ENCODE data around the gene RFLNA. TPM values are rescaled to one million over a fixed set of nuclear protein-coding genes. Genes with fewer than 3 reads are reported as not detected.

Gene RFLNA
- total RNA-seq, 1 experiment from 2014 or later, result 10.6 TPM

GRCh38 chr12:124327362-124328043, 32.6 kb downstream of the RFLNA start:
- H3K27ac Mint-ChIP-seq, result peak overlapping the region in 1 of 3 experiments; percentile 60; a peak in 2 of 7 replicates
- Histone ChIP-seq H2AK5ac (ENCODE audit: insufficient read length, low read length) (no peak overlapping the region), H3K18ac (ENCODE audit: insufficient read length, low read depth, low read length) (no peak overlapping the region), H2BK15ac (ENCODE audit: low read depth, low read length) (no peak overlapping the region), H3K79me1 (ENCODE audit: insufficient read depth, low read depth, low read length, poor library complexity, severe bottlenecking) (no peaks in the 10 kb centered on the region), H2BK5ac (ENCODE audit: insufficient read length, low read length) (no peak overlapping the region), H3K27ac (ENCODE audit: insufficient read length, low read depth, low read length) (no peak overlapping the region), H3K4me2 (ENCODE audit: insufficient read depth, insufficient read length, low read length) (no peak overlapping the region), H4K20me1 (ENCODE audit: control insufficient read depth, insufficient read depth, insufficient read length) (no peaks in the 10 kb centered on the region), H2BK20ac (ENCODE audit: low read depth, low read length, poor library complexity, severe bottlenecking) (no peak overlapping the region), H3K4me1 (ENCODE audit: insufficient read depth, low read length) (no peaks in the 10 kb centered on the region), H3T11ph (ENCODE audit: low read length) (no peak overlapping the region), H4K8ac (replicated peaks; ENCODE audit: insufficient read length, low read depth, low read length) (no peak overlapping the region), H2AFZ (ENCODE audit: low read length) (no peak overlapping the region), H3K27me3 (ENCODE audit: insufficient read depth, low read length) (no peaks in the 10 kb centered on the region), H3K23me2 (ENCODE audit: insufficient read length, low read depth, low read length, poor library complexity, severe bottlenecking) (no peaks in the 10 kb centered on the region), H3K14ac (ENCODE audit: insufficient read depth, low read length) (no peak overlapping the region), H3K4ac (ENCODE audit: low read depth, low read length) (no peak overlapping the region), H2BK12ac (ENCODE audit: insufficient read length, low read depth, low read length) (no peak overlapping the region), H4K91ac (ENCODE audit: insufficient read length, low read depth, low read length) (no peak overlapping the region), H3K56ac (ENCODE audit: insufficient read length, low read depth, low read length) (no peak overlapping the region), H3K9ac (ENCODE audit: extremely low read depth, insufficient read length, low read length) (no peak overlapping the region), H3K9me3 (ENCODE audit: control insufficient read depth, low read depth, low read length) (peaks cover 17% of the 10 kb centered on the region), H2BK120ac (ENCODE audit: low read depth, low read length, poor library complexity, severe bottlenecking) (no peak overlapping the region), H3K23ac (ENCODE audit: insufficient read length, low read depth, low read length) (no peak overlapping the region), H3K79me2 (ENCODE audit: insufficient read depth, low read length) (no peaks in the 10 kb centered on the region), H4K5ac (ENCODE audit: insufficient read length, low read depth, low read length) (no peak overlapping the region)
- TF ChIP-seq CTCF (conservative IDR thresholded peaks at IDR 0.05), result no peak
- H3K36me3 Mint-ChIP-seq (ENCODE audit: insufficient read depth in 1 of 3, low read depth in 3 of 3), result peaks cover 30 to 72% (median 53%) of the 10 kb centered on the region in 3 experiments
- peaks cover 15 to 19% of the 10 kb centered on the region in 2 experiments for H3K9me3 Mint-ChIP-seq
- DNase-seq, result no peak
- H3K4me1 Mint-ChIP-seq, result peaks cover 5 to 17% of the 10 kb centered on the region in 2 experiments; a peak in 2 of 4 replicates
- no CpG with 5 or more reads among the region's 18 CpGs for WGBS (ENCODE audit: extremely low coverage, insufficient read length, low lambda C conversion rate)
- no peak overlapping the region for H3K4me3 Mint-ChIP-seq
- peaks cover 9% of the 10 kb centered on the region for H3K27me3 Mint-ChIP-seq (ENCODE audit: low read depth)
